Endothelial cell (in vitro differentiated cells): Measurements from ENCODE around the gene CD3E. TPM values are rescaled to one million over a fixed set of nuclear protein-coding genes. Genes with fewer than 3 reads are reported as not detected.

ENCODE experiments used
- DNase-seq: peaks from one replicate; pipeline ENCODE4 v3.0.0; 2021; ENCODE audit warnings: low spot score
- H3K27ac Mint-ChIP-seq: one replicate; pipeline ENCODE4 v1.8.0; 2021; ENCODE audit warnings: mixed read lengths, inconsistent platforms; ENCODE audit not compliant: unreplicated experiment
- H3K27me3 Mint-ChIP-seq: one replicate; pipeline ENCODE4 v1.8.0; 2021; ENCODE audit warnings: mild to moderate bottlenecking, moderate library complexity, mixed read lengths, inconsistent platforms; ENCODE audit not compliant: unreplicated experiment
- H3K36me3 Mint-ChIP-seq: one replicate; pipeline ENCODE4 v1.8.0; 2021; ENCODE audit warnings: mild to moderate bottlenecking, low read depth, mixed read lengths, inconsistent platforms; ENCODE audit not compliant: unreplicated experiment
- H3K4me1 Mint-ChIP-seq: one replicate; pipeline ENCODE4 v1.8.0; 2021; ENCODE audit warnings: mild to moderate bottlenecking, mixed read lengths, inconsistent platforms; ENCODE audit not compliant: unreplicated experiment
- H3K4me3 Mint-ChIP-seq: one replicate; pipeline ENCODE4 v1.8.0; 2021; ENCODE audit warnings: mild to moderate bottlenecking, mixed read lengths, inconsistent platforms; ENCODE audit not compliant: unreplicated experiment
- H3K9me3 Mint-ChIP-seq: one replicate; pipeline ENCODE4 v1.8.0; 2021; ENCODE audit warnings: mixed read lengths, inconsistent platforms; ENCODE audit not compliant: unreplicated experiment
- CTCF ChIP-seq: fragments of 200-600 bp; sonication (generic); IDR thresholded peaks from one replicate; pipeline ENCODE4 v1.5.0; 2021; ENCODE audit warnings: antibody characterized with exemption; ENCODE audit not compliant: unreplicated experiment
- total RNA-seq: library from RNA; stranded (reverse); fragmentation: NEBNext Ultra II Directional; extraction: Animal tissue kit (Norgen Biotek cat#: 25700); gene quantifications from one replicate; pipeline ENCODE4 v1.2.1, GENCODE V29; 2021; ENCODE audit not compliant: unreplicated experiment

CD3E gene
- total RNA-seq, 1 donor from 2014 or later: not detected

GRCh38 chr11:118263112-118263511 lies 41.4 kb upstream of the CD3E start:
- DNase-seq: no peak
- Mint-ChIP-seq H3K27ac (no peak overlapping the region), H3K4me3 (no peak overlapping the region), H3K36me3 (no peaks in the 10 kb centered on the region), H3K4me1 (peaks cover 6% of the 10 kb centered on the region), H3K9me3 (no peaks in the 10 kb centered on the region), H3K27me3 (peaks cover 4% of the 10 kb centered on the region)
- TF ChIP-seq CTCF: no peak

- Mint-ChIP-seq H3K36me3 (no peaks in the 10 kb centered on the region), H3K4me1 (peaks cover 6% of the 10 kb centered on the region), H3K27ac (peak within 1 kb of the TSS; percentile 10), H3K9me3 (no peaks in the 10 kb centered on the region), H3K4me3 (peak within 1 kb of the TSS; percentile 82), H3K27me3 (peaks cover 4% of the 10 kb centered on the region)
- no peak for TF ChIP-seq CTCF
- DNase-seq: peak; percentile 15
Measured at GRCh38 chr11:118263695-118264568, 40.6 kb upstream of the CD3E start, which contains the start of gene MPZL2. Gene MPZL2, minus strand, starts transcription at chr11:118264297. Its CDS starts 144 bp downstream, at chr11:118264153.

- H3K4me1 Mint-ChIP-seq: peaks cover 10% of the 10 kb centered on the region
- H3K27me3 Mint-ChIP-seq: peaks cover 4% of the 10 kb centered on the region
- no peak for TF ChIP-seq CTCF
- H3K27ac Mint-ChIP-seq: peak overlapping the region; percentile 10
- no peaks in the 10 kb centered on the region for H3K9me3 Mint-ChIP-seq
- no peaks in the 10 kb centered on the region for H3K36me3 Mint-ChIP-seq
- DNase-seq: no peak
- H3K4me3 Mint-ChIP-seq: peak overlapping the region; percentile 82
Measured at GRCh38 chr11:118264569-118265465, 39.7 kb upstream of the CD3E start.

GRCh38 chr11:118265954-118266353 lies 38.6 kb upstream of the CD3E start:
- Mint-ChIP-seq H3K36me3 (no peaks in the 10 kb centered on the region), H3K27ac (no peak overlapping the region), H3K4me3 (no peak overlapping the region), H3K4me1 (peaks cover 13% of the 10 kb centered on the region), H3K9me3 (no peaks in the 10 kb centered on the region), H3K27me3 (peaks cover 6% of the 10 kb centered on the region)
- TF ChIP-seq CTCF: no peak
- DNase-seq: no peak
